Measurements from ENCODE around the gene DIAPH3. TPM values are rescaled to one million over a fixed set of nuclear protein-coding genes. Genes with fewer than 3 reads are reported as not detected.

The DIAPH3 gene
- total and polyA plus RNA-seq, 10 donors, result 0.07 to 4.1 (median 1.4) TPM

GRCh38 chr13:59701261-59701660 lies 462.5 kb downstream of the DIAPH3 start:
- Histone ChIP-seq H3K9me3 (no peaks in the 10 kb centered on the region), H3K36me3 (no peaks in the 10 kb centered on the region), H3K27me3 (replicated peaks in 1 of 7) (no peaks in the 10 kb centered on the region), H3K4me1 (no peaks in the 10 kb centered on the region), H3K27ac (no peak overlapping the region), H3K4me3 (no peak overlapping the region)
- DNase-seq, result no peak
- TF ChIP-seq, protein P1, sequence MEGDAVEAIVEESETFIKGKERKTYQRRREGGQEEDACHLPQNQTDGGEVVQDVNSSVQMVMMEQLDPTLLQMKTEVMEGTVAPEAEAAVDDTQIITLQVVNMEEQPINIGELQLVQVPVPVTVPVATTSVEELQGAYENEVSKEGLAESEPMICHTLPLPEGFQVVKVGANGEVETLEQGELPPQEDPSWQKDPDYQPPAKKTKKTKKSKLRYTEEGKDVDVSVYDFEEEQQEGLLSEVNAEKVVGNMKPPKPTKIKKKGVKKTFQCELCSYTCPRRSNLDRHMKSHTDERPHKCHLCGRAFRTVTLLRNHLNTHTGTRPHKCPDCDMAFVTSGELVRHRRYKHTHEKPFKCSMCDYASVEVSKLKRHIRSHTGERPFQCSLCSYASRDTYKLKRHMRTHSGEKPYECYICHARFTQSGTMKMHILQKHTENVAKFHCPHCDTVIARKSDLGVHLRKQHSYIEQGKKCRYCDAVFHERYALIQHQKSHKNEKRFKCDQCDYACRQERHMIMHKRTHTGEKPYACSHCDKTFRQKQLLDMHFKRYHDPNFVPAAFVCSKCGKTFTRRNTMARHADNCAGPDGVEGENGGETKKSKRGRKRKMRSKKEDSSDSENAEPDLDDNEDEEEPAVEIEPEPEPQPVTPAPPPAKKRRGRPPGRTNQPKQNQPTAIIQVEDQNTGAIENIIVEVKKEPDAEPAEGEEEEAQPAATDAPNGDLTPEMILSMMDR (IDR thresholded peaks at IDR 0.05 in 8 of 11, conservative IDR thresholded peaks at IDR 0.05 in 3 of 11), result no peak
- TF ChIP-seq POLR2AphosphoS5 (IDR thresholded peaks at IDR 0.05) (no peak), POLR2A (IDR thresholded peaks at IDR 0.05) (no peak)
- intact Hi-C loops (cut with DNase I; ENCODE audit: low total_unique reads), result no loop called here
- 79 to 87% (median 81%) methylated on average over 2 of the region's 2 CpGs for WGBS, 5 donors

- no peaks in the 10 kb centered on the region for H3K9me3 ChIP-seq
- TF ChIP-seq POLR2AphosphoS5 (IDR thresholded peaks at IDR 0.05) (no peak), POLR2A (IDR thresholded peaks at IDR 0.05) (no peak)
- TF ChIP-seq, protein P1 (IDR thresholded peaks at IDR 0.05 in 8 of 11, conservative IDR thresholded peaks at IDR 0.05 in 3 of 11), result no peak
- no peak for DNase-seq
- WGBS, 5 donors, result 91 to 93% (median 92%) methylated on average over 2 of the region's 2 CpGs
- no peaks in the 10 kb centered on the region for H3K27me3 ChIP-seq (replicated peaks in 1 of 7)
- H3K4me1 ChIP-seq, result no peaks in the 10 kb centered on the region
- H3K36me3 ChIP-seq, result no peaks in the 10 kb centered on the region
- intact Hi-C loops (cut with DNase I; ENCODE audit: low total_unique reads), result no loop called here
- H3K27ac ChIP-seq, result no peak overlapping the region
- H3K4me3 ChIP-seq, result no peak overlapping the region
Measured at GRCh38 chr13:59700281-59700680, 463.4 kb downstream of the DIAPH3 start.

GRCh38 chr13:59696271-59696670 lies 467.5 kb downstream of the DIAPH3 start:
- no peak for TF ChIP-seq POLR2A (IDR thresholded peaks at IDR 0.05)
- TF ChIP-seq, protein P1 (IDR thresholded peaks at IDR 0.05 in 8 of 11, conservative IDR thresholded peaks at IDR 0.05 in 3 of 11), result no peak
- no peak for TF ChIP-seq POLR2AphosphoS5 (IDR thresholded peaks at IDR 0.05)
- H3K27me3 ChIP-seq (replicated peaks in 1 of 7), result no peaks in the 10 kb centered on the region
- no peaks in the 10 kb centered on the region for H3K36me3 ChIP-seq
- no peak for DNase-seq
- intact Hi-C loops (cut with DNase I; ENCODE audit: low total_unique reads), result no loop called here
- H3K27ac ChIP-seq, result no peak overlapping the region
- H3K4me1 ChIP-seq, result no peaks in the 10 kb centered on the region
- no peak overlapping the region for H3K4me3 ChIP-seq
- H3K9me3 ChIP-seq, result no peaks in the 10 kb centered on the region
- WGBS, 5 donors, result 76 to 100% (median 96%) methylated on average over 1 of the region's 1 CpG

- Histone ChIP-seq H3K27ac (no peak overlapping the region), H3K4me3 (no peak overlapping the region), H3K36me3 (no peaks in the 10 kb centered on the region), H3K27me3 (replicated peaks in 1 of 7) (no peaks in the 10 kb centered on the region), H3K9me3 (no peaks in the 10 kb centered on the region), H3K4me1 (no peaks in the 10 kb centered on the region)
- DNase-seq, result no peak
- TF ChIP-seq POLR2A (IDR thresholded peaks at IDR 0.05) (no peak), POLR2AphosphoS5 (IDR thresholded peaks at IDR 0.05) (no peak)
- TF ChIP-seq, protein P1 (IDR thresholded peaks at IDR 0.05 in 8 of 11, conservative IDR thresholded peaks at IDR 0.05 in 3 of 11), result no peak
- intact Hi-C loops (cut with DNase I; ENCODE audit: low total_unique reads), result no loop called here
- 37 to 58% (median 55%) methylated on average over 1 of the region's 1 CpG for WGBS, 5 donors
Measured at GRCh38 chr13:59691501-59692066, 472.1 kb downstream of the DIAPH3 start.

Data from spleen (tissue), 11 donors.